Neuronal stem cell (in vitro differentiated cells): ENCODE data around the gene GRIK4.

Experiments used
- DNase-seq: peaks from one replicate; pipeline ENCODE4 v3.0.0-alpha.2; 2013; ENCODE audit warnings: low spot score
- H2AFZ ChIP-seq: one replicate; pipeline ENCODE4 v1.6.1; 2013; ENCODE audit warnings: mild to moderate bottlenecking, low read length, inconsistent platforms
- H2AK5ac ChIP-seq: 2 replicates; pipeline ENCODE4 v1.6.1; 2013; ENCODE audit warnings: low read depth, mild to moderate bottlenecking, inconsistent platforms, low read length, moderate library complexity, mixed read lengths
- H2BK120ac ChIP-seq: 2 replicates; pipeline ENCODE4 v1.6.1; 2013; ENCODE audit warnings: low read depth, mild to moderate bottlenecking, inconsistent platforms, low read length, moderate library complexity, mixed read lengths
- H2BK12ac ChIP-seq: one replicate; pipeline ENCODE4 v1.6.1; 2013; ENCODE audit warnings: low read length, inconsistent platforms
- H2BK15ac ChIP-seq: 2 replicates; pipeline ENCODE4 v1.6.1; 2013; ENCODE audit warnings: mild to moderate bottlenecking, low read length, inconsistent platforms, mixed read lengths
- H2BK5ac ChIP-seq: one replicate; pipeline ENCODE4 v1.6.1; 2013; ENCODE audit warnings: inconsistent platforms, mild to moderate bottlenecking, low read length, moderate library complexity
- H3K14ac ChIP-seq: one replicate; pipeline ENCODE4 v1.6.1; 2013; ENCODE audit warnings: low read length, inconsistent platforms
- H3K18ac ChIP-seq: 2 replicates; pipeline ENCODE4 v1.6.1; 2013; ENCODE audit warnings: low read length, inconsistent platforms
- H3K23ac ChIP-seq: 2 replicates; pipeline ENCODE4 v1.6.1; 2013; ENCODE audit warnings: low read depth, mild to moderate bottlenecking, mixed read lengths, low read length, inconsistent platforms; ENCODE audit not compliant: poor library complexity
- H3K27ac ChIP-seq: replicated peaks from 3 replicates; pipeline ENCODE4 v1.5.1; 2013; ENCODE audit warnings: low read length, inconsistent platforms
- H3K27me3 ChIP-seq, 3 experiments: 2 replicates each; pipeline ENCODE4 v1.6.1; 2013; ENCODE audit warnings: low read length in 3 of 3, mild to moderate bottlenecking in 2 of 3, inconsistent platforms in 1 of 3, low read depth in 1 of 3, mixed read lengths in 1 of 3, moderate library complexity in 1 of 3; ENCODE audit not compliant: control insufficient read depth in 3 of 3, insufficient read depth in 3 of 3
- H3K36me3 ChIP-seq, 2 donors: replicated peaks in 1 of 2; 2 replicates each; pipeline ENCODE4 v1.6.1; 2013; ENCODE audit warnings: low read length in 2 of 2; ENCODE audit not compliant: control insufficient read depth in 2 of 2, insufficient read depth in 2 of 2
- H3K4ac ChIP-seq: 2 replicates; pipeline ENCODE4 v1.6.1; 2013; ENCODE audit warnings: inconsistent platforms, mild to moderate bottlenecking, low read length, moderate library complexity
- H3K4me1 ChIP-seq, 2 donors: 1 replicate in 1 of 2; 2 replicates in 1 of 2; pipeline ENCODE4 v1.6.1; 2013; ENCODE audit warnings: low read length in 2 of 2, low read depth in 1 of 2; ENCODE audit not compliant: control insufficient read depth in 2 of 2, insufficient read depth in 1 of 2
- H3K4me2 ChIP-seq: one replicate; pipeline ENCODE4 v1.6.1; 2013; ENCODE audit warnings: mild to moderate bottlenecking, low read length, inconsistent platforms; ENCODE audit not compliant: insufficient read depth, poor library complexity, severe bottlenecking
- H3K4me3 ChIP-seq, 2 donors: 2 replicates each; pipeline ENCODE4 v1.5.1; 2013; ENCODE audit warnings: low read length in 2 of 2, mild to moderate bottlenecking in 2 of 2, inconsistent platforms in 1 of 2, moderate library complexity in 1 of 2
- H3K79me1 ChIP-seq: one replicate; pipeline ENCODE4 v1.6.1; 2013; ENCODE audit warnings: low read depth, mild to moderate bottlenecking, inconsistent platforms, low read length, moderate library complexity
- H3K9ac ChIP-seq: one replicate; pipeline ENCODE4 v1.6.1; 2013; ENCODE audit warnings: mild to moderate bottlenecking, low read depth, low read length, inconsistent platforms; ENCODE audit not compliant: poor library complexity
- H3K9me3 ChIP-seq, 2 donors: replicated peaks in 1 of 2; 2 replicates each; pipeline versions ENCODE3 to v1.6.1; 2013; ENCODE audit warnings: low read length in 2 of 2, mild to moderate bottlenecking in 2 of 2, inconsistent platforms in 1 of 2, low read depth in 1 of 2, mixed read lengths in 1 of 2, moderate library complexity in 1 of 2; ENCODE audit not compliant: control insufficient read depth in 2 of 2, insufficient read depth in 1 of 2
- H4K8ac ChIP-seq: one replicate; pipeline ENCODE4 v1.6.1; 2013; ENCODE audit warnings: low read depth, mild to moderate bottlenecking, inconsistent platforms, low read length, moderate library complexity
- H4K91ac ChIP-seq: one replicate; pipeline ENCODE4 v1.6.1; 2013; ENCODE audit warnings: low read length, low read depth, mild to moderate bottlenecking, inconsistent platforms; ENCODE audit not compliant: poor library complexity
- WGBS, 2 donors: extraction: QIAGEN DNeasy Blood & Tissue Kit; methylation state at CpG; one replicate each; pipeline ENCODE4 v1.1.7; 2013; ENCODE audit warnings: missing lambda C conversion rate in 2 of 2, mixed read lengths in 1 of 2; ENCODE audit not compliant: insufficient read length in 2 of 2, insufficient replicate concordance in 1 of 2; ENCODE audit errors: extremely low coverage in 2 of 2; 5-methylcytosine and 5-hydroxymethylcytosine counted together

GRIK4 gene

DNA sequence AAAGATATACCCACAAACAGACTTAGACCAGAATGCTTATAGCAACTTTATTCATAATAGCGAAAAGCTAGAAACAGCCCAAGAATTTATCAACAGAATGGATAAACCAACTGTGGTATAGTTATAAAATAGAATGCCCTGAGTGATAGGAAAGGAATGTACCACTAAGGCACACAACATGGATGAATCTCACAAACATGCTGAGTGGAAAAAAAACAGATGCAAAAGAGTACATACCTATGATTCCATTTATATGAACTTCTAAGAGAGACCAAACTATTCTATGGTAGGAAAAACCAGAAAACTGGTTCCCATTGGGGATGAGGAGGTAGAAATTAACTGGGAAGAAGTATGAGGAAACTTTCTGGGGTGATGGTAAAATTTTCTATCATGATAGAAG, 40.4 kb upstream of the GRIK4 start:
- Histone ChIP-seq H3K14ac (no peak overlapping the region), H3K79me1 (no peaks in the 10 kb centered on the region), H4K91ac (no peak overlapping the region), H2BK15ac (no peak overlapping the region), H4K8ac (no peak overlapping the region), H3K27me3 (no peaks in the 10 kb centered on the region), H2BK120ac (no peak overlapping the region), H2BK5ac (no peak overlapping the region), H3K18ac (no peak overlapping the region), H3K4me3 (no peak overlapping the region), H3K4ac (no peak overlapping the region), H2BK12ac (no peak overlapping the region), H3K9ac (no peak overlapping the region), H2AFZ (no peak overlapping the region), H3K9me3 (no peaks in the 10 kb centered on the region), H3K4me1 (no peaks in the 10 kb centered on the region), H3K4me2 (no peak overlapping the region), H3K23ac (no peak overlapping the region), H3K27ac (no peak overlapping the region), H2AK5ac (no peak overlapping the region), H3K36me3 (peaks cover 8 to 96% of the 10 kb centered on the region in 2 donors)
- WGBS, 2 donors = no CpG with 5 or more reads among the region's 1 CpG
- no peak for DNase-seq

DNA sequence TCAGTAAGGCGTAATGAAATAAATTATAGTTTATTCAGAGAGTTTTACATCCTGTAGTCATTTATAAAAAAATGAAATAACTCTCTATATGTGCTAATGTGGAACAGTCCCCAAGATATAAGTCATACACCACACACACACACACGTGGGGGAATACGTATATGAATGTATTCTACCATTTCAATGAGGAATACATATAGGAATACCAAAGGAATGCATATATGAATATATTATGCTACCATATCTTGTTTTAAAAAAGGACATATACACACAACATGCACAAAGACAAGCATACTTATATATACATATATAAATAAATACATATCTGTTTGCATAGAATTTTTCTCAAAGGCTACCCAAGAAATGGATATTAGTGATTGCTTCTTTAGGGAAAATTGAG, 39.6 kb upstream of the GRIK4 start:
- Histone ChIP-seq H3K4me2 (no peak overlapping the region), H4K91ac (no peak overlapping the region), H3K36me3 (peaks cover 8 to 96% of the 10 kb centered on the region in 2 donors), H3K79me1 (no peaks in the 10 kb centered on the region), H2BK120ac (no peak overlapping the region), H3K27ac (no peak overlapping the region), H3K18ac (no peak overlapping the region), H3K4me1 (no peaks in the 10 kb centered on the region), H2BK15ac (no peak overlapping the region), H3K4me3 (no peak overlapping the region), H2BK5ac (no peak overlapping the region), H3K23ac (no peak overlapping the region), H3K27me3 (no peaks in the 10 kb centered on the region), H3K9me3 (no peaks in the 10 kb centered on the region), H3K9ac (no peak overlapping the region), H2AK5ac (no peak overlapping the region), H2BK12ac (no peak overlapping the region), H3K14ac (no peak overlapping the region), H3K4ac (no peak overlapping the region), H2AFZ (no peak overlapping the region), H4K8ac (no peak overlapping the region)
- DNase-seq = no peak
- no CpG with 5 or more reads among the region's 3 CpGs for WGBS, 2 donors

DNA sequence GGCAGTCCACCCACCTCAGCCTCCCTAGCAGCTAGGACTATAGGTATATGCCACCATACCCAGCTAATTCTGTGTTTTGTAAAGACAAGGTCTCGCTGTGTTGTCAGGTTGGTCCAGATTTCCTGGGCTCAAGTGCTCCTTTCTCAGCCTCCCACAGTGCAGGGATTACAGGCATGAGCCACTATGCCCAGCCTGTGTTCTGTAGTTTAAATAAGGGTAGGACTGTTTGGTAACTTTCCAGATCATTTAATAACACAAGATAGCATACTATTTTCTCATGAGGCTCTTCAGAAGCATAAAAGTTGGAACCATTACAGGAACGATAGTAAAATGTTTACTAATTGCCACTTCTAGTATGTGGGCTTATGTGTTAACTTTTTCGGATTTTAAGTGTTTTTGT, 38.0 kb upstream of the GRIK4 start:
- no CpG with 5 or more reads among the region's 3 CpGs for WGBS, 2 donors

DNA sequence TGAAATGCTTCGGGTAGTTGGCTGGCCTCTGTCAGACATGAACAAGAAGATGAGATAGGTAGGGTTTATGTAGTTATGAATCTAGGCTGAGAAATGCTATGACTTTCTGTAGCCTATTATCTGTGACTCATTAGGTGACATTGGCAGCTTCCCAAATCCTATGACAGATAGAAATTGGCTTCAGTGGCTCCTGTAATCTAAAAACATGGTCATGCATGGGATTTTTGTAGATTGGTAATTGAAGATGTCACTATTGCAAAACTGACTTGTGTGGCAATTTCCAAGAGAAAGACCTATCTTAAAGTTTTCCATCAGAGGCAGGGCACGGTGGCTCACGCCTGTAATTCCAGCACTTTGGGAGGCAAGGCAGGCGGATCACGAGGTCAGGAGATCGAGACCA, 29.4 kb upstream of the GRIK4 start:
- Histone ChIP-seq H2AK5ac (no peak overlapping the region), H3K36me3 (peaks cover 19 to 87% of the 10 kb centered on the region in 2 donors), H3K79me1 (no peaks in the 10 kb centered on the region), H4K8ac (no peak overlapping the region), H2BK120ac (no peak overlapping the region), H2BK12ac (no peak overlapping the region), H4K91ac (no peak overlapping the region), H3K4me3 (no peak overlapping the region), H3K4me1 (peaks cover 0 to 2% of the 10 kb centered on the region in 2 donors), H3K23ac (no peak overlapping the region), H3K27ac (no peak overlapping the region), H3K4ac (no peak overlapping the region), H2BK15ac (no peak overlapping the region), H3K27me3 (no peaks in the 10 kb centered on the region), H3K9ac (no peak overlapping the region), H3K18ac (no peak overlapping the region), H2BK5ac (no peak overlapping the region), H2AFZ (no peak overlapping the region), H3K14ac (no peak overlapping the region), H3K4me2 (no peak overlapping the region), H3K9me3 (no peaks in the 10 kb centered on the region)
- no CpG with 5 or more reads among the region's 6 CpGs for WGBS, 2 donors
- DNase-seq = no peak

More for the DNA sequence above, 38.0 kb upstream of the GRIK4 start:
- H4K91ac ChIP-seq = no peak overlapping the region
- H3K4me2 ChIP-seq = no peak overlapping the region
- H2AFZ ChIP-seq = no peak overlapping the region
- peak overlapping the region; percentile 21 for H3K9ac ChIP-seq
- H2BK5ac ChIP-seq = no peak overlapping the region
- no peaks in the 10 kb centered on the region for H3K9me3 ChIP-seq
- no peak overlapping the region for H3K4me3 ChIP-seq
- no peak overlapping the region for H3K18ac ChIP-seq
- H3K14ac ChIP-seq = no peak overlapping the region
- H3K4ac ChIP-seq = no peak overlapping the region
- H4K8ac ChIP-seq = no peak overlapping the region
- no peak overlapping the region for H2BK15ac ChIP-seq
- peaks cover 13 to 96% of the 10 kb centered on the region in 2 donors for H3K36me3 ChIP-seq
- H2BK120ac ChIP-seq = no peak overlapping the region
- H3K27me3 ChIP-seq = no peaks in the 10 kb centered on the region
- H2BK12ac ChIP-seq = no peak overlapping the region
- DNase-seq = no peak
- H2AK5ac ChIP-seq = no peak overlapping the region
- no peaks in the 10 kb centered on the region for H3K4me1 ChIP-seq
- no peaks in the 10 kb centered on the region for H3K79me1 ChIP-seq
- H3K27ac ChIP-seq = no peak overlapping the region
- H3K23ac ChIP-seq = no peak overlapping the region
